T-helper 2 cell treated with Interferon-gamma antibody and Interleukin-4, amounts not matched to agents 5 μg/mL and 100 μg/mL, for 36 hours (primary cell): Measurements from ENCODE around the gene LMOD1.
"Not testable (repeated sequence)": the region's sequence is repeated elsewhere in the genome, so short reads cannot be mapped to it uniquely, and the experiment has no call there.

Experiments used
- DNase-seq: peaks from one replicate; pipeline ENCODE4 v3.0.0; 2021; ENCODE audit warnings: low spot score
- H3K27ac Mint-ChIP-seq: one replicate; pipeline ENCODE4 v1.8.0; 2021; ENCODE audit warnings: mild to moderate bottlenecking, mixed read lengths
- H3K27me3 Mint-ChIP-seq: one replicate; pipeline ENCODE4 v1.8.0; 2021; ENCODE audit warnings: low read depth, mixed read lengths
- H3K36me3 Mint-ChIP-seq: one replicate; pipeline ENCODE4 v1.8.0; 2021; ENCODE audit warnings: low read depth, mixed read lengths
- H3K4me1 Mint-ChIP-seq: one replicate; pipeline ENCODE4 v1.8.0; 2021; ENCODE audit warnings: low read depth, mixed read lengths
- H3K4me3 Mint-ChIP-seq: one replicate; pipeline ENCODE4 v1.8.0; 2022; ENCODE audit warnings: mild to moderate bottlenecking, moderate library complexity, mixed read lengths
- H3K9me3 Mint-ChIP-seq: one replicate; pipeline ENCODE4 v1.8.0; 2021; ENCODE audit warnings: mixed read lengths

The LMOD1 gene

GRCh38 chr1:201940316-201940715 lies 6.0 kb downstream of the LMOD1 start:
- not testable (repeated sequence) for H3K27ac Mint-ChIP-seq, H3K9me3 Mint-ChIP-seq, H3K36me3 Mint-ChIP-seq, H3K4me3 Mint-ChIP-seq, DNase-seq, H3K4me1 Mint-ChIP-seq
- H3K27me3 Mint-ChIP-seq, result peaks cover 31% of the 10 kb centered on the region

- no peaks in the 10 kb centered on the region for H3K9me3 Mint-ChIP-seq
- H3K4me1 Mint-ChIP-seq, result no peaks in the 10 kb centered on the region
- H3K36me3 Mint-ChIP-seq, result no peaks in the 10 kb centered on the region
- H3K4me3 Mint-ChIP-seq, result no peak overlapping the region
- H3K27me3 Mint-ChIP-seq, result peaks cover 30% of the 10 kb centered on the region
- no peak for DNase-seq
- H3K27ac Mint-ChIP-seq, result no peak overlapping the region
Observed at GRCh38 chr1:201939574-201939973, 6.8 kb downstream of the LMOD1 start.

- Mint-ChIP-seq H3K4me3 (no peak overlapping the region), H3K27ac (no peak overlapping the region), H3K9me3 (no peaks in the 10 kb centered on the region)
Observed at GRCh38 chr1:201939148-201939547, 7.2 kb downstream of the LMOD1 start.

GRCh38 chr1:201938440-201939035 lies 7.8 kb downstream of the LMOD1 start:
- H3K36me3 Mint-ChIP-seq, result no peaks in the 10 kb centered on the region
- H3K27me3 Mint-ChIP-seq, result peaks cover 26% of the 10 kb centered on the region
- no peaks in the 10 kb centered on the region for H3K9me3 Mint-ChIP-seq
- H3K4me3 Mint-ChIP-seq, result no peak overlapping the region
- no peaks in the 10 kb centered on the region for H3K4me1 Mint-ChIP-seq
- no peak overlapping the region for H3K27ac Mint-ChIP-seq
- no peak for DNase-seq

More at GRCh38 chr1:201939148-201939547, 7.2 kb downstream of the LMOD1 start:
- no peak for DNase-seq
- peaks cover 31% of the 10 kb centered on the region for H3K27me3 Mint-ChIP-seq
- no peaks in the 10 kb centered on the region for H3K36me3 Mint-ChIP-seq
- no peaks in the 10 kb centered on the region for H3K4me1 Mint-ChIP-seq

- H3K27me3 Mint-ChIP-seq, result peaks cover 23% of the 10 kb centered on the region
- H3K27ac Mint-ChIP-seq, result no peak overlapping the region
- no peak overlapping the region for H3K4me3 Mint-ChIP-seq
- no peaks in the 10 kb centered on the region for H3K4me1 Mint-ChIP-seq
- H3K36me3 Mint-ChIP-seq, result no peaks in the 10 kb centered on the region
- DNase-seq, result no peak
- no peaks in the 10 kb centered on the region for H3K9me3 Mint-ChIP-seq
Observed at GRCh38 chr1:201937624-201938213, 8.6 kb downstream of the LMOD1 start.

- no peaks in the 10 kb centered on the region for H3K36me3 Mint-ChIP-seq
- no peaks in the 10 kb centered on the region for H3K9me3 Mint-ChIP-seq
- DNase-seq, result no peak
- no peaks in the 10 kb centered on the region for H3K4me1 Mint-ChIP-seq
- no peak overlapping the region for H3K27ac Mint-ChIP-seq
- peaks cover 21% of the 10 kb centered on the region for H3K27me3 Mint-ChIP-seq
- H3K4me3 Mint-ChIP-seq, result no peak overlapping the region
Observed at GRCh38 chr1:201933840-201934430, 12.4 kb downstream of the LMOD1 start.

GRCh38 chr1:201930803-201931202 lies 15.5 kb downstream of the LMOD1 start:
- Mint-ChIP-seq H3K36me3 (no peaks in the 10 kb centered on the region), H3K4me1 (no peaks in the 10 kb centered on the region), H3K4me3 (no peak overlapping the region), H3K27ac (no peak overlapping the region), H3K27me3 (peaks cover 18% of the 10 kb centered on the region), H3K9me3 (no peaks in the 10 kb centered on the region)
- DNase-seq, result no peak

GRCh38 chr1:201930137-201930536 lies 16.2 kb downstream of the LMOD1 start:
- Mint-ChIP-seq H3K36me3 (no peaks in the 10 kb centered on the region), H3K27ac (no peak overlapping the region)

GRCh38 chr1:201928266-201928665 lies 18.1 kb downstream of the LMOD1 start:
- no peak for DNase-seq
- H3K4me1 Mint-ChIP-seq, result no peaks in the 10 kb centered on the region
- H3K36me3 Mint-ChIP-seq, result no peaks in the 10 kb centered on the region
- peaks cover 8% of the 10 kb centered on the region for H3K27me3 Mint-ChIP-seq
- H3K27ac Mint-ChIP-seq, result no peak overlapping the region
- no peaks in the 10 kb centered on the region for H3K9me3 Mint-ChIP-seq
- no peak overlapping the region for H3K4me3 Mint-ChIP-seq

More at GRCh38 chr1:201930137-201930536, 16.2 kb downstream of the LMOD1 start:
- DNase-seq, result no peak
- peaks cover 17% of the 10 kb centered on the region for H3K27me3 Mint-ChIP-seq
- H3K4me3 Mint-ChIP-seq, result no peak overlapping the region
- no peaks in the 10 kb centered on the region for H3K9me3 Mint-ChIP-seq
- no peaks in the 10 kb centered on the region for H3K4me1 Mint-ChIP-seq

- Mint-ChIP-seq H3K4me1 (no peaks in the 10 kb centered on the region), H3K27me3 (peaks cover 8% of the 10 kb centered on the region), H3K4me3 (no peak overlapping the region), H3K36me3 (no peaks in the 10 kb centered on the region), H3K27ac (no peak overlapping the region), H3K9me3 (no peaks in the 10 kb centered on the region)
- no peak for DNase-seq
Observed at GRCh38 chr1:201925981-201926645, 20.2 kb downstream of the LMOD1 start.

- H3K4me1 Mint-ChIP-seq, result no peaks in the 10 kb centered on the region
- no peak for DNase-seq
- no peak overlapping the region for H3K27ac Mint-ChIP-seq
- H3K9me3 Mint-ChIP-seq, result no peaks in the 10 kb centered on the region
- no peaks in the 10 kb centered on the region for H3K36me3 Mint-ChIP-seq
- no peak overlapping the region for H3K4me3 Mint-ChIP-seq
- H3K27me3 Mint-ChIP-seq, result peaks cover 11% of the 10 kb centered on the region
Observed at GRCh38 chr1:201925301-201925567, 21.1 kb downstream of the LMOD1 start.

GRCh38 chr1:201921952-201922558 lies 24.3 kb downstream of the LMOD1 start:
- no peak for DNase-seq
- Mint-ChIP-seq H3K9me3 (no peaks in the 10 kb centered on the region), H3K27ac (no peak overlapping the region), H3K36me3 (no peaks in the 10 kb centered on the region), H3K4me3 (no peak overlapping the region), H3K4me1 (no peaks in the 10 kb centered on the region), H3K27me3 (peaks cover 19% of the 10 kb centered on the region)

GRCh38 chr1:201918343-201918742 lies 28.0 kb downstream of the LMOD1 start:
- H3K4me1 Mint-ChIP-seq, result no peaks in the 10 kb centered on the region
- no peaks in the 10 kb centered on the region for H3K9me3 Mint-ChIP-seq
- H3K4me3 Mint-ChIP-seq, result no peak overlapping the region
- no peak overlapping the region for H3K27ac Mint-ChIP-seq
- H3K27me3 Mint-ChIP-seq, result peaks cover 15% of the 10 kb centered on the region
- no peak for DNase-seq
- no peaks in the 10 kb centered on the region for H3K36me3 Mint-ChIP-seq

GRCh38 chr1:201917362-201918033 lies 28.9 kb downstream of the LMOD1 start:
- H3K27ac Mint-ChIP-seq, result no peak overlapping the region
- no peak overlapping the region for H3K4me3 Mint-ChIP-seq
- H3K4me1 Mint-ChIP-seq, result no peaks in the 10 kb centered on the region
- H3K27me3 Mint-ChIP-seq, result peaks cover 15% of the 10 kb centered on the region
- no peaks in the 10 kb centered on the region for H3K36me3 Mint-ChIP-seq
- H3K9me3 Mint-ChIP-seq, result no peaks in the 10 kb centered on the region
- DNase-seq, result no peak
